ENCODE results near the gene HBG1. TPM values are rescaled to one million over a fixed set of nuclear protein-coding genes. Genes with fewer than 3 reads are reported as not detected.

Gene HBG1
- total RNA-seq, 1 donor from 2014 or later: not detected

DNA sequence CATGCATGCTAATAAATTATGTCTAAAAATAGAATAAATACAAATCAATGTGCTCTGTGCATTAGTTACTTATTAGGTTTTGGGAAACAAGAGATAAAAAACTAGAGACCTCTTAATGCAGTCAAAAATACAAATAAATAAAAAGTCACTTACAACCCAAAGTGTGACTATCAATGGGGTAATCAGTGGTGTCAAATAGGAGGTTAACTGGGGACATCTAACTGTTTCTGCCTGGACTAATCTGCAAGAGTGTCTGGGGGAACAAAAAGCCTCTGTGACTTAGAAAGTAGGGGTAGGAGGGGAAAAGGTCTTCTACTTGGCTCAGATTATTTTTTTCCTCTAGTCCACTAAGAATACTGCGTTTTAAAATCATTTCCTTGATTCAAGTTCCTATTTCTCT is 22.0 kb downstream of the HBG1 start:
- DNase-seq (ENCODE audit: low spot score): no peak

DNA sequence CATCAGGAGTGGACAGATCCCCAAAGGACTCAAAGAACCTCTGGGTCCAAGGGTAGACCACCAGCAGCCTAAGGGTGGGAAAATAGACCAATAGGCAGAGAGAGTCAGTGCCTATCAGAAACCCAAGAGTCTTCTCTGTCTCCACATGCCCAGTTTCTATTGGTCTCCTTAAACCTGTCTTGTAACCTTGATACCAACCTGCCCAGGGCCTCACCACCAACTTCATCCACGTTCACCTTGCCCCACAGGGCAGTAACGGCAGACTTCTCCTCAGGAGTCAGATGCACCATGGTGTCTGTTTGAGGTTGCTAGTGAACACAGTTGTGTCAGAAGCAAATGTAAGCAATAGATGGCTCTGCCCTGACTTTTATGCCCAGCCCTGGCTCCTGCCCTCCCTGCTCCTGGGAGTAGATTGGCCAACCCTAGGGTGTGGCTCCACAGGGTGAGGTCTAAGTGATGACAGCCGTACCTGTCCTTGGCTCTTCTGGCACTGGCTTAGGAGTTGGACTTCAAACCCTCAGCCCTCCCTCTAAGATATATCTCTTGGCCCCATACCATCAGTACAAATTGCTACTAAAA is 22.8 kb downstream of the HBG1 start, which contains the start of gene HBB:
Gene HBB, minus strand, starts transcription at position 340 of the 579 bp plus-strand sequence. Its CDS starts 50 bp downstream, at position 290.
- DNase-seq (ENCODE audit: low spot score): no peak

DNA sequence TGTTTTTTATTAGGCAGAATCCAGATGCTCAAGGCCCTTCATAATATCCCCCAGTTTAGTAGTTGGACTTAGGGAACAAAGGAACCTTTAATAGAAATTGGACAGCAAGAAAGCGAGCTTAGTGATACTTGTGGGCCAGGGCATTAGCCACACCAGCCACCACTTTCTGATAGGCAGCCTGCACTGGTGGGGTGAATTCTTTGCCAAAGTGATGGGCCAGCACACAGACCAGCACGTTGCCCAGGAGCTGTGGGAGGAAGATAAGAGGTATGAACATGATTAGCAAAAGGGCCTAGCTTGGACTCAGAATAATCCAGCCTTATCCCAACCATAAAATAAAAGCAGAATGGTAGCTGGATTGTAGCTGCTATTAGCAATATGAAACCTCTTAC is 24.2 kb downstream of the HBG1 start:
- no peak for DNase-seq (ENCODE audit: low spot score)

DNA sequence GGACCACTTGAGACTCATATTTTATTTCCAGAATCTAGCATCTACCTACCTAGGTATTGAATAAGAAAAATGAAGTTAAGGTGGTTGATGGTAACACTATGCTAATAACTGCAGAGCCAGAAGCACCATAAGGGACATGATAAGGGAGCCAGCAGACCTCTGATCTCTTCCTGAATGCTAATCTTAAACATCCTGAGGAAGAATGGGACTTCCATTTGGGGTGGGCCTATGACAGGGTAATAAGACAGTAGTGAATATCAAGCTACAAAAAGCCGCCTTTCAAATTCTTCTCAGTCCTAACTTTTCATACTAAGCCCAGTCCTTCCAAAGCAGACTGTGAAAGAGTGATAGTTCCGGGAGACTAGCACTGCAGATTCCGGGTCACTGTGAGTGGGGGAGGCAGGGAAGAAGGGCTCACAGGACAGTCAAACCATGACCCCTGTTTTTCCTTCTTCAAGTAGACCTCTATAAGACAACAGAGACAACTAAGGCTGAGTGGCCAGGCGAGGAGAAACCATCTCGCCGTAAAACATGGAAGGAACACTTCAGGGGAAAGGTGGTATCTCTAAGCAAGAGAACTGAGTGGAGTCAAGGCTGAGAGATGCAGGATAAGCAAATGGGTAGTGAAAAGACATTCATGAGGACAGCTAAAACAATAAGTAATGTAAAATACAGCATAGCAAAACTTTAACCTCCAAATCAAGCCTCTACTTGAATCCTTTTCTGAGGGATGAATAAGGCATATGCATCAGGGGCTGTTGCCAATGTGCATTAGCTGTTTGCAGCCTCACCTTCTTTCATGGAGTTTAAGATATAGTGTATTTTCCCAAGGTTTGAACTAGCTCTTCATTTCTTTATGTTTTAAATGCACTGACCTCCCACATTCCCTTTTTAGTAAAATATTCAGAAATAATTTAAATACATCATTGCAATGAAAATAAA is 24.8 kb downstream of the HBG1 start:
- no peak for DNase-seq (ENCODE audit: low spot score)

DNA sequence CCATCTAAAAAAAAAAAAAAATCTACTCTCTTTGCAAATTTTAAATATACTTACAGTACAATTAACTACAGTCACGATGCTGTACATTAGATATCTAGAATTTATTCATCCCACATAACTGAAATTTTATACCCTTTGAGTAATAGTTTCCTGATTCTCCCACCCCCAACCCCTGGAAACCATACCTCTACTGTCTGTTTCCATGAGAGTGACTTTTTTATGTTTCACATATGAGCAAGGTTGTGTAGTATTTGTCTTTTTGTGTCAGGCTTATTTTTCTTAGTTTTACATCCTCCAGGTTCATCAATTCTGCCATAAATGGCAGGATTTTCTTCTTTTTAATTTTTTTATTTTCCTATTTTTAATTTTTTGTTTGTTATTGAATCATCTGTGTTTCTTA is 26.0 kb downstream of the HBG1 start:
- DNase-seq (ENCODE audit: low spot score): no peak

DNA sequence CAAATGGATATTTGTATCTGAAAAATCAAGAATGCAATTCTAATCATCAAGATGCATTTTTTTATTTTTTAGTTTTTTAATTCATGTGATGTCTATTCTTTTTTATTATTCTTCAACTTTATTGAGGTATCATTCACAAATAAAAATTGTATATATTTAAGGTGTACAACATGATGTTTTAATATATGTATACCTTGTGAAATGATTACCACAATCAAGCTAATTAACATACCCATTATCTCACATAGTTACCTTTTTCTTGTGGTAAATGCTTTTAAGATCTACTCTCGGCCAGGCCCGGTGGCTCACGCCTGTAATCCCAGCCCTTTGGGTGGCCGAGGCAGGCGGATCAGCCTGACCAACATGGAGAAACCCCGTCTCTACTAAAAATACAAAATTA is 26.5 kb downstream of the HBG1 start:
- DNase-seq (ENCODE audit: low spot score): no peak

DNA sequence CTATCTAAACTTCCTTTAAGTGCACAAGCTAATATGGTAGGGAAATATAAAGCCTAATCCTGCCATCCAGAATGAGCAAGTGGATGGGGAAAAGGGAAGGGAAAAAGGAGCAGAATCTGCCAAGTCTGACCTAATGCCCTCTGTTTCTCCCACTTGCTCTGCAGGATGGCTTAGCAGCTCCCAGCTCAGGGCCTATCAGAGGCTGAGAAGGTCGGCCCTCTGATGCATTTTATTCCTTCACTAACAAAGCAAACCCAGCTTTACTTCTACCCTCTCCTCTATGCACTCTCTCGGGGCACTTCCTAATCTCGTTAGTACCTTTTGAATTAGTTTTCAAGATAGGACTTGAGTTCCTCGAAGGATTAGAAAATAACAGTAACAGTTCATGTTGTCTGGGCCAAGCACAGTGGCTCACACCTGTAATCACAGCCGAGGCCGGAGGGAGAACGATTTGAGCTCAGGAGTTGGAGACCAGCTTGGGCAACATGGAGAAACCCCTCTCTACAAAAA is 39.2 kb downstream of the HBG1 start:
- DNase-seq (ENCODE audit: low spot score): no peak

DNA sequence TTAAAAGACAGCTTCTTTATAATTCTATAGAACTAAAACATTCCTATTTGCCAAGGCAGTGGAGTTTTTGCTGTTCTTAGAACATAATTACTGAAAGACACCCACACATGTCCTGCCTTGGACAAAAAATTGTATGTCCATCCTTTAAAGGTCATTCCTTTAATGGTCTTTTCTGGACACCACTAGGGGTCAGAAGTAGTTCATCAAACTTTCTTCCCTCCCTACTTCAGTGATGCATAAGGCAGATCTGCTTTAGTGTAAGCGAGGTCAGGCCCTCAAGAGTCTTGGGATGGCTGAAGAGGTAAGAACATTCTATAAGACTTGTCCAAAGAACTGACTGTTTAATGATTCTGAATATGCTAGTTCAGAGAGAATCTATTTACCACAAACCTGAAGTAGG is 44.9 kb downstream of the HBG1 start:
- DNase-seq (ENCODE audit: low spot score): no peak

DNA sequence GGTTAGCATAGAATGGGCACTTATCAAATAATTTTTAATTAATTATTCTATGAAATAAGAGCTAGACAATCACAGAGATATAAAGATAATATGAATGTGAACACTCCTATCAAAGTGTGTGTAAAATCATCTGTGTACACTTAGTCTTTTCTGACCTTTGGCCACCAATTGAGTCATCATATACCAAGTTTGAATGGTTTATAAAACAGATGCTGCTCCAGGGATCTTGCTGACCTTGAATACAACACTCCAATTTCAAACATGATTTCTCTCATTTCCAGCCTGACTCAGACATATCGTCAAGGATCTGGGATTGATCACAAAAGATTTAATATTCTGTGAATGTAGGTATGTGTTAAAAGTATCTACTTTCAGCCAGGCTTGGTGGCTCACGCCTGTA is 46.3 kb downstream of the HBG1 start:
- DNase-seq (ENCODE audit: low spot score): no peak

DNA sequence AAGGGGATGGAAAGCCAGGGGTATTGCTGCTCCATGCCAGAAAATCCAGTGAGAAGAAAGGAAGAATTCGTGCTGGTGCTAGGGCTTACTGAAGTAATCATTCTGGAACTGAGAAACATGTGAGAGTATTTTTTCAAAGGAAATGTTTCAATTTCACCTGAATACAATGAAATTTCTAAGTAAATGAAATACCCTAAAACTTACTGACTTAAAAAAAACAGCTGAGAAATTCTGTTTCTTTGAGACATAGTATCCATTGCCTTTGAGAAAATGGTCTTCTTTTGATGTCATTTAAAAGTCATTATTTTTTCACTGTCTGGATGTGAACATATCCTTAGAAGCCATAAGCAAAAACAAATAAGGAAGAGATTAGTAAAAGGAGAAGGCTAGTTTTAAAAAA is 49.1 kb downstream of the HBG1 start, which contains the start of gene OR51V1:
Gene OR51V1, minus strand, starts transcription at position 101 of the 400 bp plus-strand sequence. Its CDS starts 0 bp downstream, at position 101.
- DNase-seq (ENCODE audit: low spot score): no peak

DNA sequence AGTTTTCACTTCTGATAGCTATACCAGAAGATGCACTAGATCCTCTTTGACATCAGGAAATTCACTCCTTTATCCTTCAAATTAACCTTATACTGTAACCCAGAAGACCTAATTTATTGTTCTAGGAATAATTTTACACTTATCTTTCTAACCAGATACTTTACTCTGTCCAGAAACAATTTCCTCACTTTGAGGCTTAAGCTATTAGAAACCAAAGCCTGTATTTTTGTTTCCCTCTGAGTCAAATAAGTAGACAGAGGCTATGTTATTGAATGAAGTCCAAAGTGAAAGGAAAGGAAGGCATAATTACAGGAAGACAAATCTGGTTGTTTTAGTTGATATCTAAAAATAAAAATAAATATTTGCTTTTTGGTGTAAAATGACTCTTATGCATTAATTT is 51.4 kb downstream of the HBG1 start:
- DNase-seq (ENCODE audit: low spot score): no peak

Other genes with a start within 250 kb of the HBG1 start
- not detected for gene OR52J3, start 203.3 kb downstream of the HBG1 start, total RNA-seq
- not detected for gene OR52E2, start 190.2 kb downstream of the HBG1 start, total RNA-seq
- not detected for gene OR52E1, start 180.3 kb downstream of the HBG1 start, total RNA-seq
- not detected for gene OR52A5, start 111.5 kb downstream of the HBG1 start, total RNA-seq
- not detected for gene OR52A1, start 95.1 kb downstream of the HBG1 start, total RNA-seq
- gene OR51V1, start 49.2 kb downstream of the HBG1 start, total RNA-seq: not detected
- gene HBB, start 22.8 kb downstream of the HBG1 start, total RNA-seq: 144 TPM
- gene HBD, start 15.4 kb downstream of the HBG1 start, total RNA-seq: 0.75 TPM
- gene HBG2, start 4.9 kb upstream of the HBG1 start, total RNA-seq: not detected
- gene HBE1, start 20.1 kb upstream of the HBG1 start, total RNA-seq: not detected
- 0.42 TPM for gene OR51B4, start 52.1 kb upstream of the HBG1 start, total RNA-seq
- gene OR51B2, start 74.4 kb upstream of the HBG1 start, total RNA-seq: not detected
- 0.99 TPM for gene OR51B5, start 93.7 kb upstream of the HBG1 start, total RNA-seq
- not detected for gene OR51B6, start 101.7 kb upstream of the HBG1 start, total RNA-seq
- not detected for gene OR51M1, start 134.0 kb upstream of the HBG1 start, total RNA-seq
- gene OR51Q1, start 172.3 kb upstream of the HBG1 start, total RNA-seq: not detected
- 0.70 TPM for gene OR51I1, start 191.7 kb upstream of the HBG1 start, total RNA-seq
- gene OR51I2, start 199.5 kb upstream of the HBG1 start, total RNA-seq: not detected
- gene OR52D1, start 238.8 kb upstream of the HBG1 start, total RNA-seq: not detected

All from ureter (tissue), 1 donor.